GM12864 (cell line): ENCODE measurements around the gene PDZD4.

Experiments used
- DNase-seq: peaks from one replicate; pipeline ENCODE4 v3.0.0-alpha.2; 2011; ENCODE audit warnings: low read depth
- H3K4me3 ChIP-seq: 2 replicates; pipeline ENCODE4 v1.5.1; 2011; ENCODE audit warnings: mild to moderate bottlenecking, low read depth, low read length, control low read depth
- CTCF ChIP-seq: IDR thresholded peaks from 2 replicates; pipeline ENCODE4 v1.5.1; 2011; ENCODE audit warnings: low read depth, mild to moderate bottlenecking, moderate library complexity, low read length, control low read depth, inconsistent platforms; ENCODE audit errors: missing control alignments

The PDZD4 gene

GRCh38 chrX:153771415-153772315, 58.7 kb downstream of the PDZD4 start:
- H3K4me3 ChIP-seq = no peak overlapping the region
- no peak for DNase-seq
- TF ChIP-seq CTCF = no peak

- DNase-seq = no peak
- H3K4me3 ChIP-seq = no peak overlapping the region
- TF ChIP-seq CTCF = no peak
Observed at GRCh38 chrX:153770601-153771414, 59.5 kb downstream of the PDZD4 start.

- TF ChIP-seq CTCF = no peak
- no peak overlapping the region for H3K4me3 ChIP-seq
- no peak for DNase-seq
Observed at GRCh38 chrX:153769865-153770600, 60.3 kb downstream of the PDZD4 start.

GRCh38 chrX:153769158-153769864, 61.0 kb downstream of the PDZD4 start:
- no peak for DNase-seq
- no peak overlapping the region for H3K4me3 ChIP-seq
- TF ChIP-seq CTCF = no peak

GRCh38 chrX:153768311-153769157, 61.8 kb downstream of the PDZD4 start:
- TF ChIP-seq CTCF = no peak
- H3K4me3 ChIP-seq = no peak overlapping the region
- DNase-seq = no peak
